NB4 (cell line): ENCODE measurements around the gene MRPL48.

Experiments
- CTCF ChIP-seq: IDR thresholded peaks from one replicate; pipeline ENCODE4 v1.5.1; 2012; ENCODE audit warnings: low read depth, low read length
- MAX ChIP-seq: IDR thresholded peaks from 2 replicates; pipeline ENCODE4 v1.6.1; 2011; ENCODE audit warnings: low read depth, low read length
- MYC ChIP-seq: IDR thresholded peaks from 2 replicates; pipeline ENCODE4 v1.6.1; 2011; ENCODE audit warnings: low read depth, low read length
- POLR2A ChIP-seq: IDR thresholded peaks from 2 replicates; pipeline ENCODE4 v1.6.1; 2011; ENCODE audit warnings: mild to moderate bottlenecking; ENCODE audit not compliant: insufficient read length; ENCODE audit errors: extremely low read depth

- TF ChIP-seq POLR2A (peak; percentile 73), CTCF (no peak), MAX (peak; percentile 57), MYC (peak; percentile 58)
Observed at GRCh38 chr11:73760679-73761402, 26.8 kb upstream of the MRPL48 start, which contains the start of gene RAB6A.
